T-helper 1 cell treated with Interleukin-12 subunit alpha and Interleukin-12 subunit beta and Interleukin-4 antibody, amounts not matched to agents 30 ng/mL and 1 ng/mL, for 36 hours (primary cell): ENCODE results near the gene OPN4. TPM values are rescaled to one million over a fixed set of nuclear protein-coding genes. Genes with fewer than 3 reads are reported as not detected.

Experiments used
- intact Hi-C: fragments of 100-400 bp; cut with micrococcal nuclease; formaldehyde crosslinking; loops from one replicate; pipeline ENCODE4 v1.15.1; 2024
- total RNA-seq: library from RNA; stranded (reverse); gene quantifications from 2 replicates; pipeline ENCODE4 v1.2.3, GENCODE V29; 2022

The OPN4 gene
- total RNA-seq, 1 donor from 2014 or later, result not detected

DNA sequence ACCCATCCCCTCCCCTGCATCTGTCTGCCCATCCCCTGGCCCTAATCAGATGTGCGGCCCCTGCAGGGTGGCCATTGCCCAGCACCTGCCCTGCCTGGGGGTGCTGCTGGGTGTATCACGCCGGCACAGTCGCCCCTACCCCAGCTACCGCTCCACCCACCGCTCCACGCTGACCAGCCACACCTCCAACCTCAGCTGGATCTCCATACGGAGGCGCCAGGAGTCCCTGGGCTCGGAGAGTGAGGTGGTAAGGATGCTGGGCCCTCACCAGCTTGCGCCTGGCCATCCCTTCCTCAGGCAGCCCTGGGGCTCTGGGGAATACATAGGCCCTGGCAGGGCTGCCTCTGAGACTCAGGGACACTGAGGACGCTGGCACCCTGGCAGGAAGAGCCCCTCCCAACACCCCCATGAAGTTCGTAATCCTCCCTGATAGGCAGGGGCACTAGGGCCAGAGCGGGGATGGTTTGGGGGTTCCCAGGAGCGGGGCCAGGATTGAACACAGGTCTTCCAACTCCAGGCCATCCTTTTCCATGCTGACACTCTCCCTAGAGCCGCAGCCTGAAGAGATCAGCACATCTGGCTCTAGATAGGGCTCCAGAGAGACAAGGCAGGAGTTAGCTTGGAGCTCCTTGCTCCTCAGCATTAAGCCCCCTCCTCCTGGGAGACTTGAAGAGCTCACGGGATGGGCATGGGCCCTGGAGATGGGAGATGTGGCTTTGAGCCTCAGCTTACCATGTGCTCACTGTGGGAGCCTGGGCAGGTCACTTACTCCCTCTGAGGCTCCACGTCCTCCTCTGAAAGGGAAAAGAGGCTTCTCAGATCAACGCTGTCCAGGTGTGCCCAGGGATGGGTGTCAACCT, 8.1 kb downstream of the OPN4 start:
- intact Hi-C loops, result no loop called here

DNA sequence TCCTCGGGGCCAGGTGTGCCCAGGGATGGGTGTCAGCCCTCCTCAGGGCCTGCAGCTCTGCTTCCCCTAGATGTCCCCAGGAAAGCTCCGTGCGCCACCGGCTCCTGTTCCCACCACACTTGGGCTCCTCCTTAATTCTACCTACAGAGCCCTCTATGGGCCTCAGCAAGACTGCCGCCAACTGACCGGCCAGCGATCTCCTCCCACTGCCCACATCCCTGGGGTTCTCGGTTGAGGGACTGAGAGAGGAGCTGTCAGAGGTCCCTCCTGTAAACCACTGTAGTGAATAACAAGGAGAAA, 8.6 kb downstream of the OPN4 start:
- intact Hi-C loops, result no loop called here

DNA sequence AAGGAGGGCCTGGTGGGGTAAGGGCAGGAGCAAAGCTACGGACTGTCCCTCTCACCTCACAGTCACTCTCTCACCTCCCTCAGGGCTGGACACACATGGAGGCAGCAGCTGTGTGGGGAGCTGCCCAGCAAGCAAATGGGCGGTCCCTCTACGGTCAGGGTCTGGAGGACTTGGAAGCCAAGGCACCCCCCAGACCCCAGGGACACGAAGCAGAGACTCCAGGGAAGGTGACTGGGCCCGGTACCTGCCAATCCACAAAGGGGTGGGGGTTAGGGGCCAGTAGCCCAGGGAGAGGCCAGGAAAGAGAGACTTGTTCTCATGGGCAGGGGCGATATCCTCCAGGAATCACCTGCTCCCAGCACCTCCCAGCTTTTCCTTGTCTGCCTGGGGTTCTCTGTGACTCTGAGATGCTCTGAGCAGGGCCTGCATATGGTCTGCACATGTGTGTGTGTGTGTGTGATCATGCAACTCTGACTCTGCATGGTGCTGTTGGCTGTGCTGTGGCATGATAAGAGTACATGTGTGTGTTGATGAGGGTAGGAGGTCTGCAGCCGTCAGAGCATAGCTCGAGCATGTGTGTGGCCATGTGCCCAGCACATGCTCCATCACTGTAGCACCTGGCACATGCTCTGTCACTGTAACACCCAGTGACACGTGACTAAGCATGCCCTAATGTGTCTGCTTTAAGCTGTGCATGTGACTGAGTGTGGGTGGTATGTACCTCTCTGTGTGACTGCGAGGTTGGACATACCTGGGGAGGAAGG, 9.4 kb downstream of the OPN4 start:
- intact Hi-C loops, result no loop called here

DNA sequence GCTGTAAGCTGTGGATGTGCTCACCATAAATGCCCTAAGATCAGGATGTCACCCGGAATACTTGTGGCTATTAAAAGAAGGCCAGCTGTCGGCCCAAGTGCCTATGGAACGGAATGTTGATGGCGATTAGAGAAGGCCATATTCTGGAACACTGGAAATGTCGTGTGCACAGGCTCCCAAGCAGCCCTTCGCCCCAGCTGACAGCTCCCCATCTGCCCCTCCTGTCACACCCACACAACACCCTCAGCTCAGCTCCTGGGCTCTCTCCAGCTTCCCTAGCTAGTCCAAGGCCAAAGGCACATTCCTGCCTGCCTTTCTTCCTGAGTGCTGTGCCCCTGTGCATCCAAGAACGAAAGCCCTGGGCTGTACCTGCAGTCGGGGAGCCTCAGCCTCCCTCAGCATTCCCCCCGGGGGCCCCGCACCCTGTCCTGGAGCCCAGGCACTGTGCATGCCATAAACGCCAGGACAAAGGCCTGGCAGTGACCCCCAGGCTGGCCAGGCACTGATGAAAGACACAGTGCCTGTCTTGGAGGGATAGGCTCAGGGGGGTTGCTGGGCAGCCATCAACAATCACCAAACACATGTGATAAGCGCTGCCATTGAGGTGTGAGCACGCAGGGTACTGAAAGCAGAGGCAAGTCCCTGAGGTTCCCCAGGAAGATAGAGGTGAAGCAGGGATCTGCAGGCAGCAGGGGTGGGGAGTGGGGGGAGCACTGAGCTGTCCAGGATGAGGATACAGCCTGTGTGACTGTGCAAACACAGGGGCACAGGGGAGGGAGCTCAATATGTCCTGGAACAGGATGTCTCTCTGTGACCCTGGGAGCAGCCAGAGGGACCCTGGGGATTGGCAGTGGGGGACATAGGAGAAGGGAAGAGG, 10.2 kb downstream of the OPN4 start:
- intact Hi-C loops, result no loop called here

DNA sequence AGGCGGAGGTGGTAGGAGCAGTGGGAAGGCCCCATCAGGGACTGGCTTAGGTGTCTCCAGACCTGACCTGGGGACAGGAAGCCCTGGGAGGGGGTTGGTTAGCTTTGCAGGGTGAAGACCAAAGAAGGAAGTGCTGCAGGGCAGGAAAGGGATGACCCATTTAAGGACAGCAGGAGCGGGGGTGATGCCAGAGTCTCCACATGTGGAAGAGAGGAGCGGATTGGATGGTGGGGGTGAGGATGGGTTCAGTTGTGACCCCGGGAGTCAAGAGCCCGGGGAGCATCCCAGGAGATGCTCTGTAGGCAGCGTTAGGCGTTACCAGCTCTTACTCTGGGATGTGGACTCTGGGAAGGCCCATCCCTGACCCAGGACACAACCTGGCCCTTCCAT, 10.9 kb downstream of the OPN4 start:
- intact Hi-C loops, result no loop called here

DNA sequence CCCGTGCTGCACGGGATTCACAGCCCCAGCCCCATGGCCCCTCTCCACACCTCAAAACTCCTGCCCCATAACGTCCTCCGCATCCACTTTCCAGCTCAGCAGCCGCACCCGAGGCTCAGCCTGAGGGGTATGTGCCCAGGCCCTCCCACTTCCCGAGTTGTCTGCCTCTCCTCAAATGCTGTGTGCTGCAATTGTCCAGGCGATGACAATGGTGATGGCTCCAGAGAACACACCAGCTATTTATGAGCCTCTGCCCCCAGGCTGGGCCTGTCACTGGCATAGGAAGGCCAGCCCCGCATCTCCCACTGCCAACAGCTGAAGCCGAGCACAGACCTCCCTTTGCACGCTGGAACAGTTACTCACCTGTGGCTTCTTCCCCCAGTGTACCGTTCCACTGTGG, 11.5 kb downstream of the OPN4 start:
- intact Hi-C loops, result no loop called here

DNA sequence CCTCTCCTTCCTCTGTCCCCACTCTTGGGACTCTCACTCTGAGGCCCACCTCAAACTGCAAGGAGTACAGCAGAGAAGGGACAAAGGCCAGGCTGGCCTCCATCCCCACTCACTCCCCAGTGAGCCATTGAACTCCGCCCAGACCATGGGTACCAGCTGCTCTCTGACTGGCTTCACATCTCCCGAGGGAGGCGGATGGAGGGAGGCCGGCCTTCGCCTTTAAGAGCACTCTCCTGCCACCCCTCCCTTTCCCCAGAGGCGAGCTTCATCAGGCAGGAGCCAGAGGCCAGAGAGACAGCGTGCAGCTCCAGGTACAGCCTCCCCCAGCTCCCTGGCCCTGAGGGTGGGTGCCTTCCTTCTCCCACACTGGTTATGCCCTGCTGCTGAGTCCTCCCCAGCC, 12.2 kb downstream of the OPN4 start:
- intact Hi-C loops, result no loop called here

DNA sequence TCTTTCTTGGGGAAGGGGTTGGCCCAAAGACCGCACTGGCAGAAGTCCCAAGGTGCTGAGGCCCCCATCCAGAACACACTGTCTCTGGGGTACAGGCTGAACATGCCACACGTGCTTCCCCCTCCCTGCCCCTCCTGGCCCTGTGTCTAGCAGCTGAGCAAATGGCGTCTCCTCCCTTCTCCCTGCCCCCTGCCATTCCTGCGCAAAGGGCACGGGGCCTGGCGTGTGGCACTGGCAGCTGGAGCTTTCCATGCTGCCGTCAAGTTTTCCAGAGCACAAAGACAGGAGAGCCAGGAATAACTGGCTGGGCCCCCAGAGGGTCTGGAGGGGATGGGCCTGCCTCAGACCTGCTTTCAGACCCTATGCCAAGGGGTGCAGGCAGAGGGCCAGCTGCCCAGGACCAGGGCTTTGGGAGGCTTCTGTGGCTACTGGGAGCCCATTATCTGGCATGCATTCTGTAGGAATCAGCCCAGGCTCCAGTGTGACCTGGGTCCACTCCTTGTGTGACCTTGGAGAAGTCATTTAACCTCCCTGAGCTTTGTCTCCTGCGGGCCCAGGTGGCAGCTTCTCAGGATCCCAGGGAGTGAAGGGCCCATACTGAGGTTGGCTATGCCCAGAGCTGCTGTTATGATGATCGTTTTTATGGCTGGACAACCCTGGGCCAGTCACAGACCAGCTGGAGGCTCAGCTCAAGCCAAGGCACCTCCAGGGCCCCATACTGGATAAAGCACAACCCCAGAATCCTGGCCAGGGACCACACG, 13.3 kb downstream of the OPN4 start:
- intact Hi-C loops, result no loop called here

DNA sequence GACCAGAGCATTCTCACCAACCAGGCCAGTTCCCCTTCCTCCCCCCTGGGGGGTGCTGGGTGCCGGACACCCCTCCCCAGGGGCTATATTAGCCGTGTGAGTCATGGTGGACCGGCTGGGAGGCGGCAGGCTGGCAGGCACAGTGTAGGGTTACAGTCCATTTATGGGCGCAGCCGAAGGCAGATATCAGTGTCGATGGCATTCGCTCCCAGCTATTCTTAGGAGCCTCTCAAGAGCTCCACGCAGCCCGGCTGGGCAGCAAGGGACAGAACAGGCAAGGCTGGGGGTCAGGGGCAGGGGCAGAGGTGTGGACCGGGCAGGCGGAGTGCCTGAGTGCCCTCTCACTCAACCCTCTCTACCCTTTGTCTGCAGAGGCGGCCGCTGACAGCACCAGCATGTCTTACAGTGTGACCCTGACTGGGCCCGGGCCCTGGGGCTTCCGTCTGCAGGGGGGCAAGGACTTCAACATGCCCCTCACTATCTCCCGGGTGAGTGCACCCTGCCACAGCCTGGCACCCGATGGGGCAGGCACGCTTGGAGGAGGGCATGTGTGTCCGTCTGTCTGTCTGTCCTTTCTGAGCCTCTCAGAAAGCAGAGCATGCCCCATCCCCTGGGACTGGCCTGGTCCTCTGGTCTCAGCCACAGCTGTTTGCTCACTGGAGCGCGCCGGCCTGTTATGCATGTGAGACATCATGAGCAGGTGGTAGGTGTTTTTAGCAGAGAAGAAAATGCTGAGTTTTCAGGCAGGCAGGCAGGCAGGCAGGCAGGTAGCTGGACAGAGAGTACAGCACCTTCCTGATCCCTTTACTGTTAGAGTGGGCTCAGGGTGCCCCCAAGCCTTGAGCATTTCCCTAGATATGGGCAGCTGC, 14.2 kb downstream of the OPN4 start, which contains the start of gene LDB3:
LDB3 (plus strand) TSS at position 215 of the 869 bp plus-strand sequence; CDS start at position 396, 181 bp downstream.
- intact Hi-C loops, result no loop called here

DNA sequence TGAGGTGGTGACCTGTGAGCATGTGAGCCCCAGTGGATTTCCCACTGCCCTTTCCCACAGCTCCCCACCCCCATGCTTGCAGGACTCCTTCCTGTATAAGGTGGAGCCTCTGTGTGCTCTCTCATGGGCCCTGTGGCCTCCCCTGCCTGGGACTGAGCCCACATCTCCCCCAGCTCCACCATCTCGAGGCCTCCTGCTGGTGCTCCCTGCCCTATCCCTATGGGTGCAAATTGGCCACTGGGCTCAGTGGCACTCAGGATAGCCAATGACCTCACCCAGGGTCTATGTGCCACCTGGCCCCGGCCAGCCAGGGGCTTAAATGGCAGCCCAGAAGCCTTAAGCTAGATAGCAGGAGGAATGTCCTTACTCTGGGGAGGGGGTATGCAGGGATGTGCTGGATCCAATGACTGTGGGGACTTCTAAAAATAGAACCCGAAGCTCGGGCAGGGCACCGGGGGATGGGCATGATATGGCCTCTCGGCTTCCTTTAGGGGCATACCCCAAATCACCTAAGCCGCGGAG, 16.0 kb downstream of the OPN4 start:
- intact Hi-C loops, result no loop called here

DNA sequence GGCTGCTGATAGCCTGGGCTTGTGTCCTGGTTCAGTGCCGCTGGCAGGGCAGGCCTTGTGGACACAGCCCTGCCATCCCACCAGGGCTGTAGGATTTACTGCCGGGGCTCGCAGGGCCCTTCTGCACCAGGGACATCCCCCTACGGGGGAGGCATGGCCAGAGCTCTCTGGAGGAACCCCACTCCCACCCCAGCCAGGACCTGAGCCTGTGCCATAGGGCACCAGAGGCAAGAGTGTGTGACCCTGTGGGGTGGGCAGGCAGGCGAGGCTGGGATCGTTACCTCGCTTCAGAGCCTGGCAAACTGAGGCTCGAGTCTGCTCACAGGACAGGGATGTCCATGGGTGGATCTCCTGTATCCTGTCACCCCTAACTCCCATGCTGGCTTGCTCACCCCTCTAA, 16.5 kb downstream of the OPN4 start:
- intact Hi-C loops, result no loop called here

DNA sequence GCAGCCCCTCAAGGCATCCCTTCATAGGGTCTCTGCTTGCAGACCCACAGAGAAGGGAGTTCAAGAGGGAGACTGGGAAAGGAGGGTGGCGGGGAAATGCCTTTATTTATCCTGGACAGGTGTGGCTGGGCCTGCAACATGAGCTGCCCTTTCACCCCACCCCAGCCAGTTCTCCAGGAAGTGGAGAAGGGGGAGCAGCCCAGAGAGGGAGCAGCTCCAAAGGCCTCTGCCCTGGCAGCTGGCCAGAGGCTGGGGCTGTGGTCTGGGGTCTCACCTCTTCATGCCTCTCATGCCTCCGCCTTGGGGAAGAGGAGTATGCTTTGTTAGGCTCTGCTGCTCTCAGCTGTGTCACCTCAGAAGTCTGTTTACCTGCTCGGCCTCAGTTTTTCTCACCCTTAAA, 17.1 kb downstream of the OPN4 start:
- intact Hi-C loops, result no loop called here

DNA sequence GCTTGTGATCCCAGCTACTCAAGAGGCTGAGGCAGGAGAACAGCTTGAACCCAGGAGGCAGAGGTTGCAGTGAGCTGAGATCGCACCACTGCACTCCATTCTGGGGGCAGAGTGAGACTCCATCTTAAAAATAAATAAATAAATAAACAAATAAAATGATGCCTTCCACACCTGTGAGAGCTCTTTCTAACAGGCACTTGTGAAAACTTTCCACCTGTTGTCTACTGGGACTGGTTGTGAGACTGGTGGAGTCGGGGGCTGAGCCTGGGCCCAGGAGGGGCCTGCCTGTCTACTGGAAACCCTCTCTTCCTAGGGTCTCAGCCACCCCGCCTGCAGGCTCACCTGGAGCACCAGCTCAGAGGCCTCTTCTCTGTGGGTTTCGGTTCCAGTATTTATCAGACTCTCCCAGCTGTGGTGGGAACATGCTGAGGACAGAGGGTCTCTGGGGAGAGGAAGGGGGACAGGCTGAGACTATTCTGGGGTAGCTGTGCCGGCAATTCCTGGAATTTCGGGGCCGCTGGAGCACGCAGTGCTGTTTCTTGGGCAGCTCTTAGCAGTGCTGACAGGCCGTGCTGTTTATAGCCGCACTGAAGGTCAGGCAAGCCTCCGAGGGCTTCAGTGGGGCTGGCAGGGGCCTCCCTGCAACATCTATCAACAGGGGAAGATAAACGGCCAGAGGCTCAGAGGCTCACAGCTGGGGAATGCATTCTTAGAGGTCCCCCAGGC, 17.8 kb downstream of the OPN4 start:
- intact Hi-C loops, result no loop called here

DNA sequence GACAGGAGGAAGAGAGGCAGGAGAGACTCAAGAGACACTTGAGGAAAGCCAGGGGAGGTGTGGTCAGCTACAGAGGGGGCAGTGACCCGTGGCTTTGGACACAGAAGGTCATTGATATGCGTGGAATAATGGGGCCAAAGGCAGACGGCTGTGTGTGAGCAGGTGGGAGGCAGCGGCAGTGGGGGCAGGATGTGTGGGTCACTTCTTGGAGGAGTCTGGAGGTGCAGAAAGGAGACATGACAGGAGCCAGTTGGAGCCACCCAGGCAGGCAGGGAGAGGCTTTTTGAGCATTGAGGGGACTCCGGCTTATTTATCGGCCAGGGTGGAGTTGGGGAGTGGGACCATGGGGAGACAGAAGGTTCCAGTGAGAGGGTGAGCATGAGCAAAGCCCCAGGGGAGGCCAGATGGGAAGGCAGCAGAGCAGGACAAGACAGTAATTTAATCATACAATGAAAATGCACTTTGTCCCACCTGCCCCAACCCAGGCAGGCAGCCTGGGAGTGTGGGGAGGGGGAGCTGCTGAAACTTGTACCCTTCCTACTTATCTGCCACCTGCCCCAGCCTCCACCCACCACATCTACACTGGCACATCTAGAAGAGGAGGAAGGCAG, 19.0 kb downstream of the OPN4 start:
- intact Hi-C loops, result no loop called here

DNA sequence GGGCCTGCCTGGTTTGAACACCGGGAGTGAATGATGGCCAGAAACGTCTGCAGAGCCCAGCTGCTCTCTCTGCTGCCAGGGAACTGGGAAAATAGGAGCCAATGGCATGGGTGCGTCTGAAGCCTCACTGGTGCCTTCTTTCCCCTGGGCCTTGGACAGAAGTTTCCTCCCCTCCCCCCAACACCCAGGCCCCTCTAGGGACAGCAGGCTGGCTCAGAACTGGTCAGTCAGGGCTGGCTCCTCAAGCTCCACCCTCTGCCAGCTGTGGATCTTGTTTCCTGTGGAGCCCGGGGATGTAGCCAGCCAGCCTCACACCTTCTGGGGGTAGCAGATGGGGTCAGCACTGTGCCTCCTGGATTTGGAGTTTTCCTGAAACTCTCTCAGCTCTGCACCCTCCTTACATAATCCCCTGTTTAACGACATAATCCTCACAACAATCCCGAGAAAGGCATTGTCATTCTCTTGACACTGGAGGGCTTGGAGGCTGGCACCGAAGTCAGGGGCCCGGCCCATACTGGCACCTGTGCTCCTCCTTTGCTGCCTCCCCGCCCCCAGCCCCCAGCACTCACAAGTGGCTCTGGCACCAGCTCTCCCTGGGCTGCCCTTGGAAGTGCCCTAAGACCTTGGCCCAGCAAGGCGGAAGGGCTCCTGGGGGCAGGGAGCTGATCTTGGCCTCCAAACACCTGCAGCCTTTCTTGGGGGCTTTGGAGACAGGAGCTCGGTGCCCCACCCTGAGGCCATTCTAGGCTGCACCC, 19.7 kb downstream of the OPN4 start:
- intact Hi-C loops, result no loop called here

DNA sequence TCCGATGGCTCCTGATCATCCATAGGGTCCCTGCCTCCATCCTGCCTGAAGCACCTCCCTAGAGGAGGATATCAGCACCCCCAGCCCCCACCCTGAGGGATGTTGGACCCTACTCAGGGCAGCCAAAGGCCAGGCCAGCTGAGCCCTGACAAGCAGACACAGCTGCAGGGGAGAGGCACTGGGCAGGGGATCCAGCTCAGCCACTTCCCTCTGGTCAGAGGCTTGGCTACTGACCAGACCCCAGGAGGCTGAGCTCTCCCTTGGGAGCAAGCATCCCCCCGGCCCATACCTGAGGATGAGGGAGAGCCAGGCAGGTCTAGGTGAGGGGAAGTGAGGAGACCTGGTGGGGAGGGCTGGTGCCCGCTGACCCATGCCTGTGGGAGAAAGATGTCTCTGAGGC, 20.6 kb downstream of the OPN4 start:
- intact Hi-C loops, result no loop called here

DNA sequence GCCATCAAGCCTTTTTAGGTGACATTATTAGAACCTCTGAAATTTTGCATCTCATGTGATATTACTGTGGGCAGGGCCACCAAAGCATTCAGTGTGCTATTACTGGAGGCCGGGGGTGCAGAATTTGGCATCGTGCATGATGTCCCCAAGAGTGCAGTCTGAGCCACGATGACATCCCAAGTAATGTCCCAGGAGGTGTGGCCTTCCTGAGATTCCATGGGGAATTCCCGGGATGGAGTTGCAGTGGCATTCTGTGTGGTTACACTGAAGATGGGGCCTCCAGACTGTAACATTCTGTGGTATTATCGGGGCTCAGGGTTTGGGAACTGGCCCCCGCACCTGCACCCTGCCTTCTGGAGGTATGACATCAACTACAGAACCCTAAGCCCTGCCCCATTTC, 23.0 kb downstream of the OPN4 start:
- intact Hi-C loops, result no loop called here
